Breast epithelium (tissue), 3 donors: Measurements from ENCODE around the gene MAP3K6.

Experiments used
- CTCF ChIP-seq, 3 donors: fragments of 450-650 bp; IDR thresholded peaks; one replicate each; pipeline ENCODE4 v1.5.1; 2016 to 2017; ENCODE audit warnings: antibody characterized with exemption in 3 of 3, mild to moderate bottlenecking in 3 of 3, moderate library complexity in 3 of 3
- POLR2A ChIP-seq: fragments of 450-650 bp; IDR thresholded peaks from one replicate; pipeline ENCODE4 v1.6.1; 2016; ENCODE audit warnings: antibody characterized with exemption, mild to moderate bottlenecking, moderate library complexity
- POLR2AphosphoS5 ChIP-seq, 3 donors: sonication (generic); formaldehyde crosslinking; IDR thresholded peaks; one replicate each; pipeline ENCODE4 v1.6.1; 2017; ENCODE audit warnings: antibody characterized with exemption in 3 of 3

GRCh38 chr1:27399251-27400025 lies 32.7 kb upstream of the MAP3K6 start:
- no peak for TF ChIP-seq CTCF (IDR thresholded peaks at IDR 0.05)
- no peak for TF ChIP-seq POLR2A
- no peak for TF ChIP-seq POLR2AphosphoS5 (IDR thresholded peaks at IDR 0.05)
